OCI-LY7 (cell line): ENCODE results near the gene GPC1.

ENCODE experiments used
- CTCF ChIP-seq: fragments of 200-600 bp; sonication (generic); conservative IDR thresholded peaks from 2 replicates; pipeline ENCODE4 v1.5.1; 2014; ENCODE audit warnings: mild to moderate bottlenecking, antibody characterized with exemption, low read length, moderate library complexity, mixed read lengths
- EZH2phosphoT487 ChIP-seq: fragments of 200-600 bp; sonication (generic); IDR thresholded peaks from 2 replicates; pipeline ENCODE4 v1.6.1; 2018; ENCODE audit warnings: low read depth, borderline replicate concordance, mild to moderate bottlenecking, mixed run types, antibody characterized with exemption, low read length, moderate library complexity, mixed read lengths

- TF ChIP-seq CTCF (no peak), EZH2phosphoT487 (no peak)
These were observed 5.5 kb upstream of the GPC1 start for GRCh38 chr2:240429872-240430491.
